ENCODE measurements around the gene EPB41. TPM values are rescaled to one million over a fixed set of nuclear protein-coding genes. Genes with fewer than 3 reads are reported as not detected.

EPB41 gene
- total RNA-seq, 1 experiment from 2014 or later, result 20.2 TPM

DNA sequence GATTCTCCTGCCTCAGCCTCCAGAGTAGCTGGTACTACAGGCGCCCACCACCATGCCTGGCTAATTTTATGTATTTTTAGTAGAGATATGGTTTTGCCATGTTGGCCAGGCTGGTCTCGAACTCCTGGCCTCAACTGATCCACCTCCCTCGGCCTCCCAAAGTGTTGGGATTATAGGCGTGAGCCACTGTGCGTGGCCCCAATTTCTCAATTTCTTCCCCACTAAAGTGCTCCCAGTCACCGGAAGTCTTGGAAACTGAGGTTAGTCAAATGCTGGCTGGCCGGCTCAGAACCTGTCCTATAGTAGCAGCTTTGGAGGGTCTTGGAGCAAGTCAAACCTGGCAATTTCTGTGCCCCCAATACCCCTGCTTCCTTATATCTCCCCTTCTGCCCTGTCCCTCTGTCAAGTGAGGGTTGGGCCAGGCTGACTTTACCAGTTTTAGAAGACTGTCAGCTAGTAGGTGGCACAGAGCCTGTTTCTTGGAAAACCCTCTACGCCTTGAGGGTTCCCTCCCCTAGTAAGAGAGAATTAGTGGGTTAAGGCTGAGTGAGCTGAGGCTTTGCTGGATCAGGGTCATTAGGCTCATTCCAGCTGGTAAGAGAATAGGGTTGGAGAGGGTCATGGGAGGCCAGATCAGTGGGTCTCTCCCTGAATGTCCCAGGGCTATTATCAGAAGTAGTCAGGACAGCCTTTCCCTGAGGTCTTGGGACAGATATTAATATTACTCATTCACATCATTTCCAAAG, 8.3 kb upstream of the EPB41 start:
- ChIA-PET CTCF (no interaction called here), POLR2A (interaction anchor here (0.7 kb wide), 1 partner anchor 20 kb away, joined by 5 read pairs; no protein-coding TSS in a partner anchor)
- ATAC-seq (0 out of 2 replicates have a peak, but pooled peaks have one; percentile 38), DNase-seq (ENCODE audit: low read depth, low spot score) (no peak)
- H3K27ac ChIP-seq (ENCODE audit: low read length), result no peak overlapping the region
- intact Hi-C loops (cut with micrococcal nuclease; ENCODE audit: unreplicated experiment) (no loop called here), in situ Hi-C loops (cut with HindIII; ENCODE audit: low pct_unique_long_range_greater_than_20kb, low sequenced_read_pairs) (no loop called here)
- no TSS peak for BruUV-seq (replicated peaks)
- no peak for TF ChIP-seq POLR2AphosphoS5 (IDR thresholded peaks at IDR 0.05; ENCODE audit: low read depth, low read length)
- no peaks in the 10 kb centered on the region for H3K4me1 ChIP-seq (ENCODE audit: control insufficient read depth, insufficient read depth, low read length)
- H3K27me3 ChIP-seq (ENCODE audit: control insufficient read depth, insufficient read depth, low read length), result no peaks in the 10 kb centered on the region
- H3K9me3 ChIP-seq (ENCODE audit: control insufficient read depth, insufficient read depth, low read depth, low read length), result no peaks in the 10 kb centered on the region
- no peaks in the 10 kb centered on the region for H3K36me3 ChIP-seq (ENCODE audit: control insufficient read depth, insufficient read depth, low read length)
- no peak overlapping the region for H3K4me3 ChIP-seq (ENCODE audit: low read depth in 2 of 2, low read length in 2 of 2)

DNA sequence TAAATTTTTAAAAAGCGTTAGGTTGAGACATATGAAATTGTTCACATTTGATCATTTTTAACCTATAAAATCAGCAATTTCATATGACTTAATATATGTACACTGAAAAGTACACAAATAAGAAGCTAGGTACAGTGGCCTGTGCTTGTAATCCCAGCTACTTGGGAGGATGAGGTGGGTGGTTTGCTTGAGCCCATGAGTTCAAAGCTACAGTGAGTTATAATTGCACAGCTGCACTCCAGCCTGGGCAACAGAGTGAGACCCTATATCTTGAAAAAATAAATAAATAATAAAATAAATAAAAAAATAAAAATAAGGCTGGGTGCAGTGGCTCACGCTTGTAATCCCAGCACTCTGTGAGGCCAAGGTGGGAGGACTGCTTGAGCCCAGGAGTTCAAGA, 5.2 kb upstream of the EPB41 start:
- Histone ChIP-seq H3K27me3 (ENCODE audit: control insufficient read depth, insufficient read depth, low read length) (no peaks in the 10 kb centered on the region), H3K9me3 (ENCODE audit: control insufficient read depth, insufficient read depth, low read depth, low read length) (no peaks in the 10 kb centered on the region), H3K36me3 (ENCODE audit: control insufficient read depth, insufficient read depth, low read length) (no peaks in the 10 kb centered on the region), H3K4me1 (ENCODE audit: control insufficient read depth, insufficient read depth, low read length) (peaks cover 4% of the 10 kb centered on the region; the same call in 1 of the 2 replicates), H3K4me3 (ENCODE audit: low read depth in 2 of 2, low read length in 2 of 2) (no peak overlapping the region), H3K27ac (ENCODE audit: low read length) (no peak overlapping the region)
- BruUV-seq (replicated peaks), result no TSS peak
- ChIA-PET POLR2A (no interaction called here), CTCF (interaction anchor here (0.5 to 0.7 kb wide), 4 partner anchors 22 to 335 kb away, joined by 3 to 10 read pairs (median 6); no protein-coding TSS in a partner anchor)
- in situ Hi-C loops (cut with HindIII; ENCODE audit: low pct_unique_long_range_greater_than_20kb, low sequenced_read_pairs), result no loop called here
- TF ChIP-seq, protein P1, sequence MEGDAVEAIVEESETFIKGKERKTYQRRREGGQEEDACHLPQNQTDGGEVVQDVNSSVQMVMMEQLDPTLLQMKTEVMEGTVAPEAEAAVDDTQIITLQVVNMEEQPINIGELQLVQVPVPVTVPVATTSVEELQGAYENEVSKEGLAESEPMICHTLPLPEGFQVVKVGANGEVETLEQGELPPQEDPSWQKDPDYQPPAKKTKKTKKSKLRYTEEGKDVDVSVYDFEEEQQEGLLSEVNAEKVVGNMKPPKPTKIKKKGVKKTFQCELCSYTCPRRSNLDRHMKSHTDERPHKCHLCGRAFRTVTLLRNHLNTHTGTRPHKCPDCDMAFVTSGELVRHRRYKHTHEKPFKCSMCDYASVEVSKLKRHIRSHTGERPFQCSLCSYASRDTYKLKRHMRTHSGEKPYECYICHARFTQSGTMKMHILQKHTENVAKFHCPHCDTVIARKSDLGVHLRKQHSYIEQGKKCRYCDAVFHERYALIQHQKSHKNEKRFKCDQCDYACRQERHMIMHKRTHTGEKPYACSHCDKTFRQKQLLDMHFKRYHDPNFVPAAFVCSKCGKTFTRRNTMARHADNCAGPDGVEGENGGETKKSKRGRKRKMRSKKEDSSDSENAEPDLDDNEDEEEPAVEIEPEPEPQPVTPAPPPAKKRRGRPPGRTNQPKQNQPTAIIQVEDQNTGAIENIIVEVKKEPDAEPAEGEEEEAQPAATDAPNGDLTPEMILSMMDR (IDR thresholded peaks at IDR 0.05), result no peak
- TF ChIP-seq REST (IDR thresholded peaks at IDR 0.05; ENCODE audit: insufficient read depth in 1 of 2, low read depth in 2 of 2, low read length in 1 of 2) (no peak), TCF7L2 (IDR thresholded peaks at IDR 0.05; ENCODE audit: low read depth, low read length) (no peak), POLR2AphosphoS5 (IDR thresholded peaks at IDR 0.05; ENCODE audit: low read depth, low read length) (no peak), SIN3A (IDR thresholded peaks at IDR 0.05; ENCODE audit: borderline replicate concordance, insufficient read depth, low read depth, low read length) (no peak)
- ATAC-seq (no peak), DNase-seq (ENCODE audit: low read depth, low spot score) (no peak)
- intact Hi-C loops (cut with micrococcal nuclease; ENCODE audit: unreplicated experiment), result no loop called here
